Sigmoid colon (tissue), 7 donors: ENCODE results near the gene NCS1. TPM values are rescaled to one million over a fixed set of nuclear protein-coding genes. Genes with fewer than 3 reads are reported as not detected.

Experiments
- DNase-seq: peaks from one replicate; pipeline ENCODE4 v3.0.0-alpha.2; 2019
- H3K27ac ChIP-seq, 4 donors: fragments of 200-600 bp; sonication (generic); one replicate each; pipeline ENCODE4 v1.5.1; 2016 to 2019; ENCODE audit warnings: mild to moderate bottlenecking in 1 of 4
- H3K27me3 ChIP-seq, 3 donors: fragments of 200-600 bp; sonication (generic); one replicate each; pipeline ENCODE4 v1.5.1; 2019; ENCODE audit warnings: mild to moderate bottlenecking in 1 of 3
- H3K36me3 ChIP-seq, 4 donors: fragments of 200-600 bp; sonication (generic); one replicate each; pipeline ENCODE4 v1.5.1; 2016 to 2019
- H3K4me1 ChIP-seq, 4 donors: fragments of 200-600 bp; sonication (generic); one replicate each; pipeline ENCODE4 v1.5.1; 2017 to 2019
- H3K4me3 ChIP-seq, 4 donors: fragments of 200-600 bp; sonication (generic); one replicate each; pipeline ENCODE4 v1.5.1; 2017 to 2019; ENCODE audit warnings: mild to moderate bottlenecking in 2 of 4, moderate library complexity in 1 of 4
- H3K9me3 ChIP-seq, 4 donors: fragments of 200-600 bp in 3 of 4; sonication (generic) in 3 of 4; one replicate each; pipeline versions ENCODE4 v1.5.1 to v1.6.1; 2013 to 2019
- EP300 ChIP-seq, 4 donors: sonication (generic); formaldehyde crosslinking; IDR thresholded peaks; one replicate each; pipeline ENCODE4 v1.6.1; 2017; ENCODE audit warnings: antibody characterized with exemption in 4 of 4
- POLR2A ChIP-seq, 2 donors: fragments of 450-650 bp; IDR thresholded peaks; one replicate each; pipeline ENCODE4 v1.6.1; 2016; ENCODE audit warnings: antibody characterized with exemption in 2 of 2, mild to moderate bottlenecking in 2 of 2, moderate library complexity in 2 of 2
- POLR2AphosphoS5 ChIP-seq, 4 donors: sonication (generic); formaldehyde crosslinking; IDR thresholded peaks; one replicate each; pipeline ENCODE4 v1.6.1; 2017; ENCODE audit warnings: antibody characterized with exemption in 4 of 4
- WGBS, 2 donors: extraction: QIAGEN DNeasy Blood & Tissue Kit; methylation state at CpG; one replicate each; pipeline ENCODE4 v1.1.7; 2013; 5-methylcytosine and 5-hydroxymethylcytosine counted together
- intact Hi-C: fragments of 100-400 bp; cut with DNase I; formaldehyde crosslinking; loops from one replicate; pipeline ENCODE4 v1.15.1; 2023
- polyA plus RNA-seq, 3 donors: library from polyadenylated mRNA; stranded (reverse); fragments of 200-250 nt; gene quantifications; one replicate each; pipeline ENCODE4 v1.2.3, GENCODE V29; 2013
- total RNA-seq, 4 donors: library from RNA; depleted of rRNA; stranded (reverse); fragments of >200 nt; gene quantifications; one replicate each; pipeline ENCODE4 v1.1.0, GENCODE V29; 2016
- TF ChIP-seq, protein P1 (sequence below), 4 experiments: fragments of 450-650 bp in 3 of 4; fragments of 200-600 bp in 1 of 4; IDR thresholded peaks; one replicate each; pipeline ENCODE4 v1.5.1; 2016 to 2019; ENCODE audit warnings: antibody characterized with exemption in 4 of 4, mild to moderate bottlenecking in 3 of 4, moderate library complexity in 2 of 4
- donor health status: healthy with polysubstance abuse.
- donor health status: Bipolar disorder and iron deficiency.
- donor health status: healthy.

The NCS1 gene
- total and polyA plus RNA-seq, 7 donors: 0.69 to 133 (median 78.5) TPM

DNA sequence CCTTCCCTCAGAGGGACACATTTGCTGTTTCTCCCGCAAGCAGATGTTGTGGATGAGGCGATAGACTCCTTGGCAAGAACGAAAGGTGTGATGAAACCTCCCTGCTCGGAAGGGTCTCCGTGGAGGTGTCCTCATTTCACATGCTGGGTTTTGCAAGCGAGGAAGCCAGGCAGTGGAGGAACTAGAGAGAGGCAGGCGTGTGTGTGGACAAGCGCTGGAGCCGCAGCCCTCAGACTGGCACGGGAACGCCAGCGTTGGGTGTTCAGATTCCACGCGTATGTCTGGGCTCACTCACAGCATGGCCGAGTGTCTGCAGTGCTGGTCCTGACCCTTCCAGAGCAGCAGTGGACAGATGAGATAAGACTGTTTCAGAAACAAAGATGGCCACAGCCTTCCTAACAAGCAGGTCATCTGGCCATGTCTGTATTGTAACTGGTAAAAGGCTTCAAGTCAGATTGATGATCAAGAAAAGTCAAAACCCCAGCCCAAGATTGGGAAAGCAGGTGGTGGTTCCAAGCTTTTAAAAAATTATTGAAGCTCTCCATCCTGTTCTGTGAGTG is 35.0 kb upstream of the NCS1 start:
- Histone ChIP-seq H3K4me1 (peaks cover 0 to 51% (median 38%) of the 10 kb centered on the region in 4 donors), H3K27ac (peak overlapping the region; percentile 74 to 93 (median 89)), H3K4me3 (no peak overlapping the region), H3K36me3 (peaks cover 0 to 8% (median 4%) of the 10 kb centered on the region in 4 donors), H3K27me3 (no peaks in the 10 kb centered on the region), H3K9me3 (no peaks in the 10 kb centered on the region)
- TF ChIP-seq POLR2AphosphoS5 (IDR thresholded peaks at IDR 0.05): no peak
- TF ChIP-seq, protein P1, sequence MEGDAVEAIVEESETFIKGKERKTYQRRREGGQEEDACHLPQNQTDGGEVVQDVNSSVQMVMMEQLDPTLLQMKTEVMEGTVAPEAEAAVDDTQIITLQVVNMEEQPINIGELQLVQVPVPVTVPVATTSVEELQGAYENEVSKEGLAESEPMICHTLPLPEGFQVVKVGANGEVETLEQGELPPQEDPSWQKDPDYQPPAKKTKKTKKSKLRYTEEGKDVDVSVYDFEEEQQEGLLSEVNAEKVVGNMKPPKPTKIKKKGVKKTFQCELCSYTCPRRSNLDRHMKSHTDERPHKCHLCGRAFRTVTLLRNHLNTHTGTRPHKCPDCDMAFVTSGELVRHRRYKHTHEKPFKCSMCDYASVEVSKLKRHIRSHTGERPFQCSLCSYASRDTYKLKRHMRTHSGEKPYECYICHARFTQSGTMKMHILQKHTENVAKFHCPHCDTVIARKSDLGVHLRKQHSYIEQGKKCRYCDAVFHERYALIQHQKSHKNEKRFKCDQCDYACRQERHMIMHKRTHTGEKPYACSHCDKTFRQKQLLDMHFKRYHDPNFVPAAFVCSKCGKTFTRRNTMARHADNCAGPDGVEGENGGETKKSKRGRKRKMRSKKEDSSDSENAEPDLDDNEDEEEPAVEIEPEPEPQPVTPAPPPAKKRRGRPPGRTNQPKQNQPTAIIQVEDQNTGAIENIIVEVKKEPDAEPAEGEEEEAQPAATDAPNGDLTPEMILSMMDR (IDR thresholded peaks at IDR 0.05): no peak
- TF ChIP-seq EP300 (IDR thresholded peaks at IDR 0.05): no peak
- no peak for TF ChIP-seq POLR2A (IDR thresholded peaks at IDR 0.05)
- intact Hi-C loops: no loop called here
- DNase-seq: no peak
- 96% methylated on average over 15 of the region's 15 CpGs for WGBS, 2 donors

DNA sequence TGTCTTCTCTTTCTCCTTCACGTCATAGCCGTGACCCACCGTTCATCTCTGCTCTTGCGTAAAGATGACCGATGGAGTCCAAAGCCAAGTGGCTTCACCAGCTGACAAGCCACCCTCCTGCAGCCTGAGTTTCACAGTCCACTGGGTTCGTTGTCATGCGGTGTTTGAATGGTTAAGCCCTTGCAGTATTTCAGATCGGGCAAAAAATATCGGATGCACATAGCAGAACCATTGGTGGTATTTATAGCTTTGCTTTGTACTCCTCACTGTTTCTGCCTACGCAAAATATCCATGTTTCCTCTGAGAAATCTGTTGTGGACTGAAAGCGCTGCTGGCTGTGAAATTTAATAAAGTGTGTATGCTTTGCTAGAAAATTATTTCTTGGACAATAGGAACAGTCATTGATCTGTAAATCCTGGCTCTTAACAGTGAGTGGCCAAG is 34.5 kb upstream of the NCS1 start:
- intact Hi-C loops: loop anchor here (2.0 kb wide), 2 partner anchors 19 to 35 kb away; partner anchors contain the start of gene NCS1
- DNase-seq: no peak
- Histone ChIP-seq H3K36me3 (peaks cover 0 to 8% (median 4%) of the 10 kb centered on the region in 4 donors), H3K4me1 (peaks cover 0 to 56% (median 39%) of the 10 kb centered on the region in 4 donors), H3K27me3 (no peaks in the 10 kb centered on the region), H3K4me3 (no peak overlapping the region), H3K27ac (peak overlapping the region; percentile 74 to 93 (median 89)), H3K9me3 (no peaks in the 10 kb centered on the region)
- WGBS, 2 donors: 93% methylated on average over 11 of the region's 11 CpGs
- TF ChIP-seq, protein P1 (IDR thresholded peaks at IDR 0.05): no peak
- TF ChIP-seq POLR2A (IDR thresholded peaks at IDR 0.05) (no peak), EP300 (IDR thresholded peaks at IDR 0.05) (no peak), POLR2AphosphoS5 (IDR thresholded peaks at IDR 0.05) (no peak)

DNA sequence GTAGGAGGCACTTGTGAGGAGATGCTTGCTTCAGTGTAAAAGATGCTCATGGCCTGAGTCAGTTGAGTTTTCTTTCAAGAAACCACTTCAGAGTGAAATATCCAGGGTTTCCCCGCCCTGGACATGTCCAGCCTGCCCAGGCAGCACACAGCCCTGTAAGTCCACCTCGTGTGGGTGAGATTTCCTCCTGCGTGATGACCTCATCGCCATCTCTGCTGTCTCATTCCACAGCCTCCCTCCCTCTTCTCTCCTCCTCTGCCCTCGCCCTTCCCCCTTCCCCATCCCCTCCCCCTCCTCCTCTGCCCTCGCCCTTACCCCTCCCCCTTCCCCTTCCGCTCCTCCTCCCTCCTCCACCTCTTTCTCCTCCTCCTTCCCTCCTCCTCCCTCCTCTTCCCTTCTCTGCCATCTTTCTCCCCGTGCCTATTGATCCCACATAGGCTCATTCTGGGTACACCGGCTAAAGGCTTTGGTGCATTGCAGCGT is 34.0 kb upstream of the NCS1 start:
- intact Hi-C loops: loop anchor here (2.0 kb wide), 2 partner anchors 19 to 35 kb away; partner anchors contain the start of gene NCS1
- Histone ChIP-seq H3K4me3 (no peak overlapping the region), H3K27me3 (no peaks in the 10 kb centered on the region), H3K4me1 (peaks cover 0 to 61% (median 45%) of the 10 kb centered on the region in 4 donors), H3K36me3 (peaks cover 0 to 8% (median 4%) of the 10 kb centered on the region in 4 donors), H3K27ac (peak overlapping the region; percentile 74 to 93 (median 89)), H3K9me3 (no peaks in the 10 kb centered on the region)
- TF ChIP-seq POLR2A (IDR thresholded peaks at IDR 0.05) (no peak), EP300 (IDR thresholded peaks at IDR 0.05) (peak in 1 of 4 donors; percentile 50), POLR2AphosphoS5 (IDR thresholded peaks at IDR 0.05) (peak in 1 of 4 donors; percentile 73)
- TF ChIP-seq, protein P1 (IDR thresholded peaks at IDR 0.05): no peak
- 62 to 64% methylated on average over 10 of the region's 10 CpGs for WGBS, 2 donors
- DNase-seq: peak; percentile 87

DNA sequence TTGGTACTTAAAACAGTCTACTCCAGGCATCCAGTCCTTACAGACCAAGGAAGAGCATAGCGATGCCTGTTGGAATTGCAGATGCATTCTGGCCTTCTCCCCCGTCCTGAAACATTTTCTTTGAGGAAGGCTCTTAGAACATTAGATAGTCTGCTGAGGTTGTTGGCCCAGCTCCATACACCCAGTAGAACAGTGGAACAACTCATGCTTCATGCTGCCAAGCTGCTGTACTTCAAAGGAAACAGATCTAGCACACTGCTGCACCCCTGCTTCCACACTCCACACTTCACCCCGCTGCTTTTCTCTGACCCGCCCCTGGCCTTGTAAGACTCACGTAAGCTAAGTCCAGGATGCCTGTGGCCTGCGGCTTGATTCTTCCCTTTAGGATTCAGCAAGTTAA is 33.4 kb upstream of the NCS1 start:
- H3K27me3 ChIP-seq: no peaks in the 10 kb centered on the region
- H3K9me3 ChIP-seq: no peaks in the 10 kb centered on the region
- peak; percentile 97 for DNase-seq
- H3K4me3 ChIP-seq: no peak overlapping the region
- peaks cover 0 to 8% (median 4%) of the 10 kb centered on the region in 4 donors for H3K36me3 ChIP-seq
- peaks cover 0 to 67% (median 51%) of the 10 kb centered on the region in 4 donors for H3K4me1 ChIP-seq
- TF ChIP-seq, protein P1 (IDR thresholded peaks at IDR 0.05): no peak
- TF ChIP-seq EP300 (IDR thresholded peaks at IDR 0.05) (peak in 2 of 4 donors; percentile 45 to 69), POLR2AphosphoS5 (IDR thresholded peaks at IDR 0.05) (peak; percentile 66 to 84 (median 76))
- WGBS, 2 donors: 68 to 81% methylated on average over 6 of the region's 6 CpGs
- intact Hi-C loops: loop anchor here (2.0 kb wide), 2 partner anchors 20 to 34 kb away; partner anchors contain the start of gene NCS1
- peak overlapping the region; percentile 74 to 93 (median 89) for H3K27ac ChIP-seq
